Neural crest cell (in vitro differentiated cells): ENCODE data around the gene PBX4. TPM values are rescaled to one million over a fixed set of nuclear protein-coding genes. Genes with fewer than 3 reads are reported as not detected.
"Not testable (repeated sequence)": the region's sequence is repeated elsewhere in the genome, so short reads cannot be mapped to it uniquely, and the experiment has no call there.

Experiments used
- DNase-seq: peaks from one replicate; pipeline ENCODE4 v3.0.0; 2021; ENCODE audit warnings: low read depth, mixed read lengths, low spot score
- H3K27ac Mint-ChIP-seq: one replicate; pipeline ENCODE4 v1.8.0; 2021; ENCODE audit warnings: mild to moderate bottlenecking, mixed read lengths; ENCODE audit not compliant: unreplicated experiment
- H3K27me3 Mint-ChIP-seq: 2 replicates; pipeline ENCODE4 v1.8.0; 2021; ENCODE audit warnings: low read depth, mild to moderate bottlenecking, mixed read lengths
- H3K36me3 Mint-ChIP-seq: 2 replicates; pipeline ENCODE4 v1.8.0; 2021; ENCODE audit warnings: low read depth, mild to moderate bottlenecking, mixed read lengths
- H3K4me1 Mint-ChIP-seq: 2 replicates; pipeline ENCODE4 v1.8.0; 2021; ENCODE audit warnings: mixed read lengths
- H3K4me3 Mint-ChIP-seq: one replicate; pipeline ENCODE4 v1.8.0; 2021; ENCODE audit warnings: mild to moderate bottlenecking, mixed read lengths
- H3K9me3 Mint-ChIP-seq: 2 replicates; pipeline ENCODE4 v1.8.0; 2021; ENCODE audit warnings: mixed read lengths
- total RNA-seq: library from RNA; stranded (reverse); gene quantifications from 2 replicates; pipeline ENCODE4 v1.2.1, GENCODE V29; 2021
- TF ChIP-seq, protein P1 (sequence below): fragments of 200-600 bp; sonication (generic); conservative IDR thresholded peaks from 2 replicates; pipeline ENCODE4 v1.5.0; 2021; ENCODE audit warnings: antibody characterized with exemption, mild to moderate bottlenecking

Gene PBX4
- total RNA-seq, 1 donor from 2014 or later: 7.7 TPM

DNA sequence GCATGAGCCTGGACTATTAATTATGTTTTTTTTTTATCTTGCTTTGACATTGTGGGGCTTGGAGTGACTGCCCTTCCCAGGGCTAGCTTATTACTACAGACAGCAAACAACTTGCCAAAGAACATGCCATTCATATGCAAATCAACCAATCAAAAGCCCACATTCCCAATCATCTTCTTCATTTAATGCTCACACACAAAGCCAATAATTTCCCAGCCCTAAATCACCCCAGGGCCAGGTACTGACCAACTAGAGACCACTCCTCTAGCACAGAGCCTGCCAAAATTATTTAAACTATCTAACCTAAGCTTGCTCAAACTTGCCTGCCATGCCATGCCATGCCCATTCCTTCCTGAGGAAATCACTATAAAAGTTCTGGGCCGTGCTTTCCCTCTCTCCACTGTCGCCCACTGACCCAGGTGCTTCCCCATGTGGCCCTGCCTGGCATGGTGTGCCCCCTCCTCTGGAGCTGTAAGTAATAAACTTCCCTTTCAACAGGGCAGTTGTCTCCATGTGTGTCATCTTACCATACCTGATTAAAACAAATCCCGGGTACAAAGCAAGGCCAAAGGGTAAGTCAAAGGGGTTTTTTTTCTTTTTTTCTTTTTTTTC lies 15.7 kb downstream of the PBX4 start:
- Mint-ChIP-seq H3K27me3 (no peaks in the 10 kb centered on the region), H3K9me3 (no peaks in the 10 kb centered on the region), H3K27ac (no peak overlapping the region), H3K36me3 (no peaks in the 10 kb centered on the region), H3K4me3 (no peak overlapping the region), H3K4me1 (peaks cover 6% of the 10 kb centered on the region)
- no peak for DNase-seq
- TF ChIP-seq, protein P1, sequence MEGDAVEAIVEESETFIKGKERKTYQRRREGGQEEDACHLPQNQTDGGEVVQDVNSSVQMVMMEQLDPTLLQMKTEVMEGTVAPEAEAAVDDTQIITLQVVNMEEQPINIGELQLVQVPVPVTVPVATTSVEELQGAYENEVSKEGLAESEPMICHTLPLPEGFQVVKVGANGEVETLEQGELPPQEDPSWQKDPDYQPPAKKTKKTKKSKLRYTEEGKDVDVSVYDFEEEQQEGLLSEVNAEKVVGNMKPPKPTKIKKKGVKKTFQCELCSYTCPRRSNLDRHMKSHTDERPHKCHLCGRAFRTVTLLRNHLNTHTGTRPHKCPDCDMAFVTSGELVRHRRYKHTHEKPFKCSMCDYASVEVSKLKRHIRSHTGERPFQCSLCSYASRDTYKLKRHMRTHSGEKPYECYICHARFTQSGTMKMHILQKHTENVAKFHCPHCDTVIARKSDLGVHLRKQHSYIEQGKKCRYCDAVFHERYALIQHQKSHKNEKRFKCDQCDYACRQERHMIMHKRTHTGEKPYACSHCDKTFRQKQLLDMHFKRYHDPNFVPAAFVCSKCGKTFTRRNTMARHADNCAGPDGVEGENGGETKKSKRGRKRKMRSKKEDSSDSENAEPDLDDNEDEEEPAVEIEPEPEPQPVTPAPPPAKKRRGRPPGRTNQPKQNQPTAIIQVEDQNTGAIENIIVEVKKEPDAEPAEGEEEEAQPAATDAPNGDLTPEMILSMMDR: no peak

DNA sequence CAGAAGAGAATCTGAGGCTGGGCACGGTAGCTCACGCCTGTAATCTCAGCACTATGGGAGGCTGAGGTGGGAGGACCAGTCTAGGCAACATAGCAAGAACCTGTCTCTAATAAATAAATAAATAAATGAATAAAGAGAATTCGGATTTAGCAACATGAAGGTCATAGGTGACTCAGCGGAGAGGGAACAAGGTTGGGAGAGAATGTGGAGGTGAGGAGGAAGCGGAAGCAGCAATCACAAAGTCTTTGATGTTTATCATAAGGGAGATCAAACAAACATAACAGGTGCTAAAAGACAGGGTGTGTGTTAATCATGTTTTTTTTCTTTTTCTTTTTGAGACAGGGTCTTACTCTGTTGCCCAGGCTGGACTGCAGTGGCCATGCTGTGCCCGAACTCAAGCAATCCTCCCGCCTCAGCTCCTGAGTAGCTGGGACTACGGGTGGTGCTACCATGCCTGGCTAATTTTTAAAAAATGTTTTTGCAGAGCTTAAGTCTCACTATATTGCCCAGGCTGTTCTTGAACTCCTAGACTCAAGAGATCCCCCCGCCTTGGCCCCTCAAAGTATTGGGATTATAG lies 16.3 kb downstream of the PBX4 start:
- TF ChIP-seq, protein P1: no peak
- Mint-ChIP-seq H3K4me1 (peaks cover 6% of the 10 kb centered on the region), H3K27me3 (no peaks in the 10 kb centered on the region), H3K36me3 (no peaks in the 10 kb centered on the region), H3K9me3 (no peaks in the 10 kb centered on the region), H3K27ac (no peak overlapping the region), H3K4me3 (no peak overlapping the region)
- DNase-seq: no peak

DNA sequence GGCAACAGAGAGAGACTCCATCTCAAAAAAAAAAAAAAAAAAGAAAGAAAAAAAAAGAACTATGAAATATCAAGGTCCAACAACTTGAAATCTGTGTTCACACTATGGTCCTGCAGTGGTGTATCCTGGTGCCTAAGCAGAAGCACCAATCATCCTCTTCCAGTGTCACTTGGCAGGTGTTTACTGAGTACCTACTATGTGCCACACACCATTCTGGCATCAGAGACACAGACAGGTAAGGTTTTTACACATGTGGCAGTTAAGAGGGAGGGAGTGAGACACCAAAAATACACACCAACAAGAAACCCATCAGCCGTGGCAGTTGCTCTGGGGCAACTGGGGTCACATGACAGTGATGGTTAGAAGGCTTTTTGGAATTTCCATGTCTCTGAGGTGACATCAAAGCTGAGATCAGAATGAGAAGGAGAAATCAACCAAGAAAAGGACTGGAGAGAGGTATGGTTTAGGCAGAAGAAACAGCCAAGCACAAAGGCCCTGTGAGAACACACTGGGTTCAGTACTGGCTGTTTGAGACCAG lies 17.6 kb downstream of the PBX4 start:
- H3K27ac Mint-ChIP-seq: no peak overlapping the region
- H3K36me3 Mint-ChIP-seq: no peaks in the 10 kb centered on the region
- H3K4me1 Mint-ChIP-seq: peaks cover 6% of the 10 kb centered on the region
- no peak for DNase-seq
- no peaks in the 10 kb centered on the region for H3K27me3 Mint-ChIP-seq
- TF ChIP-seq, protein P1: no peak
- H3K4me3 Mint-ChIP-seq: no peak overlapping the region
- no peaks in the 10 kb centered on the region for H3K9me3 Mint-ChIP-seq

DNA sequence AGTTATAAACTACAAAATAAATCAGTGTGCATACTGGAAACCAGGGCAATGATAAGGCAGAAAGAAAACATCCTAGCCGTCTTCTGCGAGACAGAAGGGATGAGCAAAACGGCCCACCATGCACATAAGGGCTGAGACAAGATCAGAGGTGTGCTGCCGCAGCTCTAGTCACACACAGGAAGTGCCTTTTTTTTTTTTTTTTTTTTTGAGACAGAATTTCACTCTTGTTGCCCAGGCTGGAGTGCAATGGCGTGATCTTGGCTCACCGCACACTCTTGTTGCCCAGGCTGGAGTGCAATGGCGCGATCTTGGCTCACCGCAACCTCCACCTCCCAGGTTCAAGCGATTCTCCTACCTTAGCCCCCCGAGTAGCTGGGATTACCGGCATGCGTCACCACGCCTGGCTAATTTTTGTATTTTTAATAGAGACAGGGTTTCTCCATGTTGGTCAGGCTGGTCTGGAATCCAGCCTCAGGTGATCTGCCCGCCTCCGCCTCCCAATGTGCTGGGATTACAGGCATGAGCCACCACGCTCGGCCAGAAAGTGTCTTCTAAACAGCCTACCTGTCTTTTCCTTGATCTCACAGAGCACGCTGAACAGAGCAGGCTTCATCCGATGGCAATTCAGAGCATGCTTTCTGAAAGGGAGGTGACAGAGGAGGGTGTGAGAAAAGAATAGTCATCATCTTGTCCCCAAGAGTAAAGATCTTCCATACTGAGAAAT lies 19.6 kb downstream of the PBX4 start:
- DNase-seq, H3K9me3 Mint-ChIP-seq, H3K27me3 Mint-ChIP-seq, H3K4me3 Mint-ChIP-seq, H3K36me3 Mint-ChIP-seq, H3K27ac Mint-ChIP-seq, H3K4me1 Mint-ChIP-seq: not testable (repeated sequence)

DNA sequence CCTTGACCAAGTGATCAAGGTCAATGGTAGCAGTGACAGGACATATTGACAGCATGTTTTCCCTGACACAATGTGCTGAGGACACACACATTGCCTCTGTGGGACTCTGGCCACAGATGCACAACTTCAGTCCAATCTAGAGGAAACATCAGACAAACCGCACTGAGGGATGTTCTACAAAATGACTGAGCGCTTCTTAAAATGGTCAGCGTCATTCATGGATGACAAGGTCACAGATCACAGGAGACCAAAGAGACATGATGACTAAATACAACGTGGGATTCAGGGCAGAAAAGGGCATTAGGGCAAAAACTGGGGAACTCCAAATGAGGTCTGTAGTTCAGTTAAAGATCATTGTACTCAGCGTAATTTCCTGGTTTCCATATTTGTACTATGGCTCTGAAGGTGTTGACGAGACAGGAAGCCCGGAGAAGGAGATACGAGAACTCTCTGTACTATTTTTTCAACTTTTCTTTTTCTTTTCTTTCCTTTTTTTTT lies 20.6 kb downstream of the PBX4 start:
- TF ChIP-seq, protein P1: no peak
- no peaks in the 10 kb centered on the region for H3K27me3 Mint-ChIP-seq
- no peak overlapping the region for H3K27ac Mint-ChIP-seq
- no peaks in the 10 kb centered on the region for H3K36me3 Mint-ChIP-seq
- DNase-seq: no peak
- no peak overlapping the region for H3K4me3 Mint-ChIP-seq
- no peaks in the 10 kb centered on the region for H3K9me3 Mint-ChIP-seq
- peaks cover 3% of the 10 kb centered on the region for H3K4me1 Mint-ChIP-seq
